B cell (primary cell): Measurements from ENCODE around the gene NELL1. TPM values are rescaled to one million over a fixed set of nuclear protein-coding genes. Genes with fewer than 3 reads are reported as not detected.

Experiments used
- ATAC-seq: fragments of 200-7000 bp; cut with Tn5 transposase; one replicate; pipeline ENCODE4 v1.10.0; 2021; ENCODE audit warnings: low read depth, mild to moderate bottlenecking, moderate number of reproducible peaks, moderate library complexity
- CTCF ChIA-PET: fragments of 350-600 bp; sonication (Branson Sonifier 250); formaldehyde crosslinking; loops from one replicate; lab custom pipeline; 2021; ENCODE audit warnings: antibody characterized with exemption, inconsistent platforms; lab: Charles Lee
- POLR2A ChIA-PET: fragments of 350-600 bp; sonication (Branson Sonifier 250); formaldehyde crosslinking; loops from one replicate; lab custom pipeline; 2021; ENCODE audit warnings: antibody characterized with exemption; lab: Charles Lee
- DNase-seq: peaks from one replicate; pipeline ENCODE4 v3.0.0; 2013
- H2AFZ ChIP-seq: 2 replicates; pipeline ENCODE4 v1.6.1; 2012; ENCODE audit warnings: mild to moderate bottlenecking, low read depth, low read length; ENCODE audit not compliant: insufficient read depth, poor library complexity, severe bottlenecking
- H3K27ac ChIP-seq, 2 donors: 1 replicate in 1 of 2; 2 replicates in 1 of 2; pipeline ENCODE4 v1.5.1; 2012 to 2013; ENCODE audit warnings: low read length in 2 of 2, mild to moderate bottlenecking in 2 of 2, moderate library complexity in 1 of 2
- H3K27me3 ChIP-seq, 4 experiments: fragments of 200-600 bp in 1 of 4; sonication (generic) in 1 of 4; replicated peaks in 1 of 4; 1 replicate in 2 of 4; 2 replicates in 2 of 4; pipeline versions ENCODE4 v1.6.1 to v1.7.0; 2013 to 2016; ENCODE audit warnings: low read length in 3 of 4, mild to moderate bottlenecking in 2 of 4, mixed read lengths in 1 of 4, moderate library complexity in 1 of 4; ENCODE audit not compliant: insufficient read depth in 4 of 4, control insufficient read depth in 3 of 4; ENCODE audit errors: control extremely low read depth in 1 of 4
- H3K36me3 ChIP-seq, 2 experiments: replicated peaks in 1 of 2; 1 replicate in 1 of 2; 2 replicates in 1 of 2; pipeline versions ENCODE4 v1.6.1 to v1.7.1; 2013; ENCODE audit warnings: low read length in 1 of 2; ENCODE audit not compliant: insufficient read depth in 2 of 2, control insufficient read depth in 1 of 2; ENCODE audit errors: control extremely low read depth in 1 of 2, extremely low read depth in 1 of 2
- H3K4me1 ChIP-seq, 2 donors: fragments of 200-600 bp in 1 of 2; sonication (generic) in 1 of 2; 1 replicate in 1 of 2; 2 replicates in 1 of 2; pipeline versions ENCODE4 v1.5.1 to v1.6.1; 2013 to 2017; ENCODE audit warnings: low read length in 2 of 2; ENCODE audit not compliant: control insufficient read depth in 2 of 2, insufficient read depth in 2 of 2
- H3K4me2 ChIP-seq: replicated peaks from 2 replicates; pipeline ENCODE3; 2012; ENCODE audit warnings: mild to moderate bottlenecking, low read depth, low read length; ENCODE audit not compliant: poor library complexity, severe bottlenecking
- H3K4me3 ChIP-seq, 5 experiments: fragments of 200-600 bp in 1 of 5; sonication (generic) in 1 of 5; 1 replicate in 3 of 5; 2 replicates in 2 of 5; pipeline versions ENCODE4 v1.5.1 to v1.7.0; 2011 to 2016; ENCODE audit warnings: low read length in 4 of 5, mild to moderate bottlenecking in 4 of 5, low read depth in 2 of 5, control low read depth in 1 of 5, moderate library complexity in 1 of 5; ENCODE audit not compliant: insufficient read depth in 1 of 5; ENCODE audit errors: control extremely low read depth in 1 of 5, extremely low read depth in 1 of 5
- H3K79me2 ChIP-seq: fragments of 200-600 bp; sonication (generic); one replicate; pipeline ENCODE4 v1.6.0; 2016; ENCODE audit warnings: low read length; ENCODE audit not compliant: control insufficient read depth, insufficient read depth
- H3K9ac ChIP-seq: fragments of 200-600 bp; sonication (generic); 2 replicates; pipeline ENCODE4 v1.6.1; 2017; ENCODE audit warnings: mild to moderate bottlenecking, low read length, moderate library complexity
- H3K9me3 ChIP-seq, 3 donors: one replicate each; pipeline versions ENCODE4 v1.6.1 to v1.7.1; 2013; ENCODE audit warnings: low read length in 2 of 3; ENCODE audit not compliant: control insufficient read depth in 2 of 3, insufficient read depth in 1 of 3; ENCODE audit errors: control extremely low read depth in 1 of 3
- H4K20me1 ChIP-seq: 2 replicates; pipeline ENCODE4 v1.6.0; 2012; ENCODE audit warnings: mild to moderate bottlenecking, low read length; ENCODE audit not compliant: insufficient read depth, control insufficient read depth, poor library complexity, severe bottlenecking
- H3K27ac Mint-ChIP-seq: one replicate; pipeline ENCODE4 v1.8.0; 2021; ENCODE audit warnings: mixed read lengths
- H3K27me3 Mint-ChIP-seq: one replicate; pipeline ENCODE4 v1.8.0; 2021; ENCODE audit warnings: mixed read lengths
- H3K4me1 Mint-ChIP-seq: one replicate; pipeline ENCODE4 v1.8.0; 2021; ENCODE audit warnings: mixed read lengths
- H3K4me3 Mint-ChIP-seq: one replicate; pipeline ENCODE4 v1.8.0; 2021; ENCODE audit warnings: mixed read lengths
- H3K9me3 Mint-ChIP-seq: one replicate; pipeline ENCODE4 v1.8.0; 2022; ENCODE audit warnings: mixed read lengths; ENCODE audit not compliant: insufficient read depth
- CTCF ChIP-seq: fragments of 200-600 bp; IDR thresholded peaks from one replicate; pipeline ENCODE4 v1.8.0; 2022; ENCODE audit warnings: antibody characterized with exemption, mild to moderate bottlenecking
- EZH2 ChIP-seq: IDR thresholded peaks from 2 replicates; pipeline ENCODE4 v1.6.1; 2012; ENCODE audit warnings: borderline replicate concordance, low read depth, mild to moderate bottlenecking, moderate library complexity, low read length; ENCODE audit not compliant: insufficient read depth, poor library complexity, severe bottlenecking
- WGBS: methylation state at CpG from one replicate; pipeline ENCODE4 v1.1.5; 2013; ENCODE audit warnings: missing lambda C conversion rate; ENCODE audit not compliant: insufficient coverage; 5-methylcytosine and 5-hydroxymethylcytosine counted together
- intact Hi-C: fragments of 100-400 bp; cut with micrococcal nuclease; formaldehyde crosslinking; loops from one replicate; pipeline ENCODE4 v1.10.0; 2022
- polyA plus RNA-seq: library from polyadenylated mRNA; depleted of rRNA; stranded (reverse); fragments of >200 nt; gene quantifications from 2 replicates; pipeline ENCODE4 v1.2.3, GENCODE V29; 2012
- total RNA-seq, 2 donors: library from RNA; stranded (reverse); fragments of 120-200 nt in 1 of 2; gene quantifications; 1 replicate in 1 of 2; 2 replicates in 1 of 2; pipeline versions ENCODE4 v1.2.3 to v1.2.4, GENCODE V29; 2013 to 2022

Gene NELL1
- total and polyA plus RNA-seq, 2 donors (not counting 1 experiment from before 2014, with no cell fraction given) = not detected

- peaks cover 9% of the 10 kb centered on the region for H3K27me3 Mint-ChIP-seq
- no peaks in the 10 kb centered on the region for H4K20me1 ChIP-seq
- no peaks in the 10 kb centered on the region for H3K4me1 ChIP-seq
- 73% methylated on average over 3 of the region's 3 CpGs for WGBS
- no peak overlapping the region for H3K27ac ChIP-seq
- CTCF ChIA-PET = interaction anchor here (1.7 kb wide), 1 partner anchor 9 kb away, joined by 8 read pairs; no protein-coding TSS in a partner anchor
- no peak overlapping the region for H3K4me3 ChIP-seq
- H3K79me2 ChIP-seq = no peaks in the 10 kb centered on the region
- H3K4me3 Mint-ChIP-seq = no peak overlapping the region
- no peaks in the 10 kb centered on the region for H3K36me3 ChIP-seq
- no peak overlapping the region for H2AFZ ChIP-seq
- H3K4me1 Mint-ChIP-seq = no peaks in the 10 kb centered on the region
- H3K9ac ChIP-seq = no peak overlapping the region
- H3K4me2 ChIP-seq = no peak overlapping the region
- no peak for ATAC-seq
- no peaks in the 10 kb centered on the region for H3K27me3 ChIP-seq
- DNase-seq = no peak
- no peaks in the 10 kb centered on the region for H3K9me3 Mint-ChIP-seq
- no peak overlapping the region for H3K27ac Mint-ChIP-seq
- POLR2A ChIA-PET = no interaction called here
- no peaks in the 10 kb centered on the region for H3K9me3 ChIP-seq
- TF ChIP-seq EZH2 (no peak), CTCF (no peak)
- intact Hi-C loops = no loop called here
Observed at GRCh38 chr11:20639688-20640087, 29.7 kb upstream of the NELL1 start.

GRCh38 chr11:20640401-20640800 lies 29.0 kb upstream of the NELL1 start:
- WGBS = 90% methylated on average over 2 of the region's 2 CpGs
- POLR2A ChIA-PET = no interaction called here
- Mint-ChIP-seq H3K27me3 (peaks cover 12% of the 10 kb centered on the region), H3K4me1 (no peaks in the 10 kb centered on the region), H3K27ac (no peak overlapping the region), H3K4me3 (no peak overlapping the region), H3K9me3 (no peaks in the 10 kb centered on the region)
- no peaks in the 10 kb centered on the region for H3K9me3 ChIP-seq
- no peaks in the 10 kb centered on the region for H3K27me3 ChIP-seq
- no peak overlapping the region for H2AFZ ChIP-seq
- no peaks in the 10 kb centered on the region for H3K79me2 ChIP-seq
- no peak for TF ChIP-seq CTCF
- no peak for TF ChIP-seq EZH2
- H3K9ac ChIP-seq = no peak overlapping the region
- no peaks in the 10 kb centered on the region for H3K4me1 ChIP-seq
- no peak overlapping the region for H3K4me3 ChIP-seq
- no peak for ATAC-seq
- intact Hi-C loops = no loop called here
- CTCF ChIA-PET = no interaction called here
- H3K4me2 ChIP-seq = no peak overlapping the region
- DNase-seq = no peak
- no peak overlapping the region for H3K27ac ChIP-seq
- H3K36me3 ChIP-seq = no peaks in the 10 kb centered on the region
- H4K20me1 ChIP-seq = no peaks in the 10 kb centered on the region
